ENCODE results near the gene BCR.

The BCR gene

GRCh38 chr22:23248583-23248982, 68.3 kb downstream of the BCR start:
- H3K27me3 ChIP-seq (ENCODE audit: low read length) = no peaks in the 10 kb centered on the region
- no peaks in the 10 kb centered on the region for H3F3A ChIP-seq (ENCODE audit: insufficient read depth)
- no peak overlapping the region for H3K4me2 ChIP-seq (ENCODE audit: low read depth, low read length, poor library complexity, severe bottlenecking)
- no peaks in the 10 kb centered on the region for H3K9me2 ChIP-seq (replicated peaks; ENCODE audit: insufficient read depth, low read length)
- no peaks in the 10 kb centered on the region for H3K9me3 ChIP-seq (ENCODE audit: insufficient read depth, low read length)
- no peaks in the 10 kb centered on the region for H3K79me2 ChIP-seq (ENCODE audit: insufficient read depth, low read length)
- no peaks in the 10 kb centered on the region for H3K36me3 ChIP-seq (ENCODE audit: low read length)
- no peaks in the 10 kb centered on the region; the same call in 1 of the 2 replicates for H4K20me1 ChIP-seq (ENCODE audit: low read depth, low read length)
- no peak overlapping the region for H3K9ac ChIP-seq (ENCODE audit: low read length)
- no peak overlapping the region for H3K4me3 ChIP-seq (ENCODE audit: insufficient read depth, low read length, poor library complexity, severe bottlenecking)
- no peak overlapping the region for H3K27ac ChIP-seq (ENCODE audit: low read depth, low read length)
- no peak overlapping the region for H2AFZ ChIP-seq (ENCODE audit: low read depth, low read length, severe bottlenecking)
- TF ChIP-seq EZH2phosphoT487 (conservative IDR thresholded peaks at IDR 0.05; ENCODE audit: low read length) = no peak
- TF ChIP-seq, protein P1, sequence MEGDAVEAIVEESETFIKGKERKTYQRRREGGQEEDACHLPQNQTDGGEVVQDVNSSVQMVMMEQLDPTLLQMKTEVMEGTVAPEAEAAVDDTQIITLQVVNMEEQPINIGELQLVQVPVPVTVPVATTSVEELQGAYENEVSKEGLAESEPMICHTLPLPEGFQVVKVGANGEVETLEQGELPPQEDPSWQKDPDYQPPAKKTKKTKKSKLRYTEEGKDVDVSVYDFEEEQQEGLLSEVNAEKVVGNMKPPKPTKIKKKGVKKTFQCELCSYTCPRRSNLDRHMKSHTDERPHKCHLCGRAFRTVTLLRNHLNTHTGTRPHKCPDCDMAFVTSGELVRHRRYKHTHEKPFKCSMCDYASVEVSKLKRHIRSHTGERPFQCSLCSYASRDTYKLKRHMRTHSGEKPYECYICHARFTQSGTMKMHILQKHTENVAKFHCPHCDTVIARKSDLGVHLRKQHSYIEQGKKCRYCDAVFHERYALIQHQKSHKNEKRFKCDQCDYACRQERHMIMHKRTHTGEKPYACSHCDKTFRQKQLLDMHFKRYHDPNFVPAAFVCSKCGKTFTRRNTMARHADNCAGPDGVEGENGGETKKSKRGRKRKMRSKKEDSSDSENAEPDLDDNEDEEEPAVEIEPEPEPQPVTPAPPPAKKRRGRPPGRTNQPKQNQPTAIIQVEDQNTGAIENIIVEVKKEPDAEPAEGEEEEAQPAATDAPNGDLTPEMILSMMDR (IDR thresholded peaks at IDR 0.05; ENCODE audit: insufficient read depth, low read length, poor library complexity, severe bottlenecking) = no peak

- H3K9me2 ChIP-seq (replicated peaks; ENCODE audit: insufficient read depth, low read length) = no peaks in the 10 kb centered on the region
- no peak overlapping the region for H3K4me3 ChIP-seq (ENCODE audit: insufficient read depth, low read length, poor library complexity, severe bottlenecking)
- H3K79me2 ChIP-seq (ENCODE audit: insufficient read depth, low read length) = no peaks in the 10 kb centered on the region
- no peaks in the 10 kb centered on the region for H3K9me3 ChIP-seq (ENCODE audit: insufficient read depth, low read length)
- no peak overlapping the region for H3K4me2 ChIP-seq (ENCODE audit: low read depth, low read length, poor library complexity, severe bottlenecking)
- no peak overlapping the region for H3K9ac ChIP-seq (ENCODE audit: low read length)
- TF ChIP-seq EZH2phosphoT487 (conservative IDR thresholded peaks at IDR 0.05; ENCODE audit: low read length) = no peak
- TF ChIP-seq, protein P1 (IDR thresholded peaks at IDR 0.05; ENCODE audit: insufficient read depth, low read length, poor library complexity, severe bottlenecking) = no peak
- no peaks in the 10 kb centered on the region for H3F3A ChIP-seq (ENCODE audit: insufficient read depth)
- no peaks in the 10 kb centered on the region for H3K27me3 ChIP-seq (ENCODE audit: low read length)
- H3K27ac ChIP-seq (ENCODE audit: low read depth, low read length) = no peak overlapping the region
- no peaks in the 10 kb centered on the region for H3K36me3 ChIP-seq (ENCODE audit: low read length)
- H4K20me1 ChIP-seq (ENCODE audit: low read depth, low read length) = no peaks in the 10 kb centered on the region
- H2AFZ ChIP-seq (ENCODE audit: low read depth, low read length, severe bottlenecking) = no peak overlapping the region
These were observed 69.9 kb downstream of the BCR start for GRCh38 chr22:23250056-23250784.

GRCh38 chr22:23250785-23251363, 70.6 kb downstream of the BCR start:
- no peaks in the 10 kb centered on the region for H4K20me1 ChIP-seq (ENCODE audit: low read depth, low read length)
- no peak overlapping the region for H3K27ac ChIP-seq (ENCODE audit: low read depth, low read length)
- H3K36me3 ChIP-seq (ENCODE audit: low read length) = no peaks in the 10 kb centered on the region
- no peaks in the 10 kb centered on the region for H3K9me3 ChIP-seq (ENCODE audit: insufficient read depth, low read length)
- H3K9ac ChIP-seq (ENCODE audit: low read length) = no peak overlapping the region
- H3K4me2 ChIP-seq (ENCODE audit: low read depth, low read length, poor library complexity, severe bottlenecking) = no peak overlapping the region
- H3K79me2 ChIP-seq (ENCODE audit: insufficient read depth, low read length) = no peaks in the 10 kb centered on the region
- no peaks in the 10 kb centered on the region for H3F3A ChIP-seq (ENCODE audit: insufficient read depth)
- H3K4me3 ChIP-seq (ENCODE audit: insufficient read depth, low read length, poor library complexity, severe bottlenecking) = no peak overlapping the region
- H3K9me2 ChIP-seq (replicated peaks; ENCODE audit: insufficient read depth, low read length) = no peaks in the 10 kb centered on the region
- H2AFZ ChIP-seq (ENCODE audit: low read depth, low read length, severe bottlenecking) = no peak overlapping the region
- TF ChIP-seq EZH2phosphoT487 (conservative IDR thresholded peaks at IDR 0.05; ENCODE audit: low read length) = no peak
- TF ChIP-seq, protein P1 (IDR thresholded peaks at IDR 0.05; ENCODE audit: insufficient read depth, low read length, poor library complexity, severe bottlenecking) = no peak
- H3K27me3 ChIP-seq (ENCODE audit: low read length) = no peaks in the 10 kb centered on the region
